Activated T-cell treated with anti-CD3 and anti-CD28 coated beads, Interleukin-2, amount 50 U/mL, for 1 hour (primary cell): Measurements from ENCODE around the gene TMEM121B.

Experiments
- DNase-seq: peaks from one replicate; pipeline ENCODE4 v3.0.0-alpha.2; 2020

The TMEM121B gene

DNA sequence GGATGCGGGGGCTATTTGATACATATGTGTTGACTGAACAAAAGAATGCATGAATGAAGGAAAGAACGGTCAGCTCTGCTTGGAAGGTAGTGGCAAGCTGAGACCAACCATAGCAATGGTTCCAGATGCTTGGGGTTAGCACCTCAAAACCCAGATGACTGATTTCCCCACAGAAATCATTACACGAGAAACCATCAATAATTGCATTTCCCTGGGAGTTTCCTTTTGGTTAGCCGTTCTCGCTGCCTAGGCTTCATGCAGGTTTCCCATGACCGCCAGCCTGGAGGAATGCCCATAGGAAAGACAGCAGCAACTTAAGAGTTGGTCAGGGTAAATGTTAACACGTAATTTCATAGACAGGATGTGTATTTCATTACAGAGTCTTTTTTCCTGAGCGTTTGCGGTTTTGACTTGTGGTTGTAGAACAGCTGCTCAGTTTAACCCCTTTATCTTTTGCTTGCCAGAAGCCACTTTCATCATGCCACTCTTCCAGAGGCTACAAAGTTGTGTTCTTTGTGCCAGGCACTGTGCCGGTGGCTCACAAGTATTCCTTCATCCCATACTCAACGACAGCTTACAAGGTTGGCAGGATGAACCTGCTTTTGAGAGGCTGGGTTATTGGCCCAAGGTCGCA lies 33.5 kb downstream of the TMEM121B start:
- peak; percentile 57 for DNase-seq

DNA sequence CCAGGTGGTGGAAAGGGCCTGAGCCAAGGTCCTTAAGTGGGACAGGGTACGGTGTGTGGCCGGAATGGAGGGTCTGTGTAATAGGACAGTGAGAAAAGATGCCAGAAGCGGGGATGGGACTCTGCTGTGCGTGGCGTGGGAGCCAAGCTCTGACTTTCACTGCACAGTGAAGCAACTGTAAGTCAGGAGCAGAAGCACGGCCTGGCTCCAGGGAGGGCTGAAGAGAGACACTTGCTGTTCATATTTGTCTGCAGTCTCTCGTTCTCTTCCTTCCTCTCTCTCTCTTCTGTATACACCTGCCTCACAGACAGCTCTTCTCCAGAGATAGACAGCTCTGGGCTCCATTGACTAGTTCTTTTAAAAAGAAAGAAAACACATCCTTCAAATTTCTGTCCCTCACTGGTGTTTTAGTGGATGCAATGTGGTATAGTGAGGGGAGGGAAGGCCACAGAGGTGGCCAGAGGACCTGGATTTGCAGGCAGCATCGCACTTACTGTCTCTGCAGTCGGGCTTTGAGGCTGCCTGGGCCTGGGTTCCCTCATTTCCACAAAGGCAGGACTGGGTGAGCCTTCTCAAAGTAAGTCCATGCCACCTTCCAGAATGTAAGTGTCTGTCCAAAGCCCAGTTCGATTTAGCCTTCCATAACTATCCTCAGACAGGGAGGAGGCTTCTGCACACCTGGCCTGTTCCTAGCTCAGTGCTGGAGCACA lies 34.2 kb downstream of the TMEM121B start:
- DNase-seq = no peak

DNA sequence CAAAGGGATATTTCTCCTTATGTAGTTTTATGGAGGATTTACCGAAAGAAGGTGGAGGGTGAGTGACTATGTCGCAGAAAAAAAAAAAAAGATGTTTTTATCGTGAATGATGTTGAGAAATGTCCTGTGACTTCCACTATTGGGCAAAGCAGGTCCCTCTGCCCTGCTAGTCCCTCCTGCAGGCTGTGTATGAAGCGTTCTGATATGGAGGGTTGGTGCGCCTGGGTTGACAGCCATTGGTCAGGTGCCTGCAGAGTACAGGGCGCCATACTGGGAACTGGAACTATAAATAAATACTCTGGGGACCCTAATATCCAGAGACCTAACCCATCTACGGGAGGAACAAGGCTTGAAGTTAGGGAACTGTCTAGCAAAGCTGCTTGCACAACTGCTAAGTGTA lies 34.9 kb downstream of the TMEM121B start:
- DNase-seq = no peak

DNA sequence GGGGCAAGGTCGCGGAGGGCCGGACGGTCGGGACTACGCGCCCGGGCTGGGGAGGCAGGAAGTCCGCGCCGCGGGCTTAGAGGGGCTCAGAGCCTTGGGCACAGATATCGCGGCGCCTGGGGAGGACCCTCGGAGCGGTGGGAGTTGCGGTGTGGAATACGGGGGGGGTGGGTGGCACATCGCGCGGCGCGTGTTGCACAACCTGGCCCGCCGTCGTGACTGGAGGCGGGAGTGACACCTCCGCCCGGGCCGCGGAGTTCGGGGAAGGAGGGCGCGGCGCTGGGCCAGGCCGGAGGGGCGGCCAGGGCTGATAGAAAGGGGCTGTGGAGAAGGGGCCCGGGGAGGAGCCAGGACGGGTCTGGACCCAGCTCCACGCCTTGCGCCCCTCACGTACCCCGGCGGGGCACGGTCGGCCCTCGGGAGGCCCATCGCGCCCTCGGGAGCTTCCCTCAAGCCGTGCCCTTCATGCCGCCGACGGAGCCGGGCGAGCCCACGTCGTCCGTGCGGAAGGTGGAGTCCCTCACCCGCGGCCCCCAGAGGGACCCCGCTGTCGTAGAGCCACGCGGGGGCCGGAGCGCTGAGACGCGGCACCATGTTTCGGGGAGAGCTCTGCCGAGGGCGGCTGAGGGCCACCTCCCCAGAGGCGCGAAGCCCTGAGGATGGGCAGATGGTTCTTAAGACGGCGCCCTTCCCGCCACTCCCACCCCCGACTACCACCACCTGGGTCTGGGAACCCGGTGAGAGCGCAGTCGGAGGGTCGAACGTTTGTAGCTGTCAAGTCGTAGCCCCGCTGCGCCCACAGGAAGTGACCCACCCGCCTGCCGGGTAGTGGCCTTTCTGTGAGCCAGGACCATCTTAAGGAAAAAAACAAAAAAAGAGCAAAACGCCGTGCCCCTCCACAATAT lies 35.6 kb downstream of the TMEM121B start:
- peak; percentile 54 for DNase-seq

DNA sequence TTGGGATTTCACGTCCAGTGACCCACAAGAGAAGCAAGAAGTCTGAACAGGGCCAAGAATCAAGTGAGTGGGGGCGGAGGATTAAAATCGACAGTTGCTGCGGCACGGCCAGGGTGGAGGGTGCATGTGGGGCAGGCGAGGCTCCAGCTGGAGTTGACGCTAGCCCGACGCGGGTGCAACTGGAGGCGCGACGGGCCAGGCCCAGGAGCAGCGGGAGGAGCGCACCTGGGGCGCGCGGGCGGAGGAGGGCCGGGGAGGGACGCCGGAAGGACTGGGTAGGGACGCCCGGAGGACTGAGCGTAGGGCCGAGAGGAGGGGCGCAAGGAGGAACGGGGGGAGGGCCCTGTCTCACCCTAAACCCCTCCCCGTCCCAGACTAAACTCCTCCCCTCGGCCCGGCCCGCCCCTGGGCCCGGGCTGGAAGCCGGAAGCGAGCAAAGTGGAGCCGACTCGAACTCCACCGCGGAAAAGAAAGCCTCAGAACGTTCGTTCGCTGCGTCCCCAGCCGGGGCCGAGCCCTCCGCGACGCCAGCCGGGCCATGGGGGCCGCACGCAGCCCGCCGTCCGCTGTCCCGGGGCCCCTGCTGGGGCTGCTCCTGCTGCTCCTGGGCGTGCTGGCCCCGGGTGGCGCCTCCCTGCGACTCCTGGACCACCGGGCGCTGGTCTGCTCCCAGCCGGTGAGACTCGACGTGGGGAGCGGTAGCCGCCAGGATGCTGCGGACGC lies 36.4 kb downstream of the TMEM121B start, which contains the start of gene IL17RA:
Gene IL17RA (plus strand): TSS at position 447 of the 723 bp plus-strand sequence. CDS start 92 bp downstream, at position 539.
- peak; percentile 97 for DNase-seq

DNA sequence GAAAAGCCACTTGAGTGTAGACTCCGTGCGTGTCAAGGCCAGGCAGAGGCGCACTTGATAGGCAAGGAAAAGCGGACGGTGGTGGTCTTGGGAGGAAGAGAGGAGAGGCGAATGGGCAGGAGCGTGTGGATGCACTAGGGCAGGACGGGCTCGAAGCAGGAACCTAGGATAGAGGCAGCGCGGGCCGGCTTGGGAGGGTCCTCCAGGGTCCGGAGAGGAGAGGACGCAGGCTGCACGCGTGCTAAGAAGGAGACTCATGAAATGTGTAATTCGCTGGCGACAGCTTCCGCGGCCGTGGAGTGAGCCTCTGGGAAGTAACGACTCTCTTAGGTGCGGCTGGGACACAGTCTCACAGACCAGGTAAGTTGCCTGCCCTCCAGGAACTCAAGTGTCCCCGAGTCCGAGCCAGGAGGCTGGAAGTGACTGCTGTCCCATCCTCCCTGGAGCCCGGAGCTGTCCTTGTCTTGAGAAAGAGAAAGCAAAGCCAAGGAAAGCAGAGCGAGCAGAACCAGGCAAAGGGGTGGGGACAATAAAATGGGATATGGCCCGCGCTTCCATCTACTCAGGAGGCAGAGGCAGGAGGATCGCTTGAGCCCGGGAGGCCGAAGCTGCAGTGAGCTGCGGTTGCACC lies 37.2 kb downstream of the TMEM121B start:
- DNase-seq = no peak

DNA sequence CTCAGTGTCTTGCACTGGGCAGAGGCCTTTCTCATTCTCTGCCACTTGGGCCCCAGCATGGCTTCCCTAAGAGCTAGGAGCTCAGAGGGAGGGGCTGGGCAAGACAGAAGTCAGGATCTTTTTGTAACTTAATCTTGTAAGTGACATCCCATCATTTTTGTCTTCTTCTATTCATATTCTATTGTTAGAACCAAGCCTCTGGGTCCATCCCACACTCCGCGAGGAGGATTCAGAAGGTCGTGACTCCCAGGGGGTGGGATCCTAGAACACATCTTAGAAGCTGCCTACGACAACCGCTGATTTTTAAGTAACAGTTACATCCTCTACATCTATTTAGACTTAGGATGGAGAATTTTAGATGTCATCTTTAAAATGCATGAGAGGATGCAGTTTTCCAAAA lies 37.9 kb downstream of the TMEM121B start:
- DNase-seq = no peak

DNA sequence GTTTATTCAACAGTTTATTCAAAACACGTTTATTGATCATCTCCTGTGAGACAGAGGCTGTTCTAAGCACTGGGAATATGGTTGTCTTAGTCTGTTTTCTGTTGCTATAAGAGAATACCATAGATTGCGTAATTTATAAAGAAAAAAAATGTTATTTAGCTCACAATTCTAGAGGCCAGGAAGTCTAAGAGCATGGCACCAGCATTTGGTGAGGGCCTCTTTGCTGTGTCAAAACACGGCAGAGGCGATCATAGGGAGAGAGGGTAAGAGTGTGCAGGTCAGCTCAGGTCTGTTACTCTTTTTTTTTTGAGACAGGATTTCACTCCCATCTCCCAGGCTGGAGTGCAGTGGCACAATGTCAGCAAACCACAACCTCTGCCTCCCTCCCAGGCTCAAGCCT lies 41.6 kb downstream of the TMEM121B start:
- no peak for DNase-seq

DNA sequence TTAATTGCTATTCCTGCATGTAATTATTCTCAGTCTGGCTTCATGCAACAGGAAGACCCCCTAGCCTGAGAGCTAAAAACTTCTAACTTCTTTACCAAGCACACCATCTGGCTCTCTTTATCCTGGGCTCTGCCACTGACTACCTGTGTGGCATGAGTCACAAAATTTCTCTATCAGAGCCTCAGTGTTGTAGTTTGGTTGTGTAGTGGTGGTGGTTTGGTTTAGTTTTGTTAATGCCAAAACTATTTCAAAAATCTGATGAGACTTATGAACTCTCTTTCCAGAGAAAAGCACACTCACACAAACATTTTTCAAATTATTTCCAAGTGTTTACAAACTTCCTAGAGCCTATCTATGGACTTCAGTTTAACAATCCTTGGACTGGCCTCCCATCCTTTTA lies 43.9 kb downstream of the TMEM121B start:
- DNase-seq = no peak

DNA sequence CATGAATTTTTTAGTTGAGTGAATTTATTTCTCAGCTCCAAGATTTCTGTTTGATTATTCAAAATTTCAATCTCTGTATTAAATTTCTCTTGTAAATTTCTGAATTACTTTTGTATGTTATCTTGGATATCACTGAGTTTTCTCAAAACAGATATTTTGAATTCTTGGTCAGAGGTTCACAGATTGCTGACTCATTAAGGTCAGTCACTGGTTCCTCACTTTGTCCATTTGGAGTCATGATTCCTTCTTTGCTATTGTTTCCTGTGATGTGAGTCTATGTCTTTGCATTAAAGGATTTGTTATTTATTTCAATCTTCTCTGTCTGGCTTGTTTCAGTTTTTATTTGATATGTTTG lies 46.5 kb downstream of the TMEM121B start:
- no peak for DNase-seq

DNA sequence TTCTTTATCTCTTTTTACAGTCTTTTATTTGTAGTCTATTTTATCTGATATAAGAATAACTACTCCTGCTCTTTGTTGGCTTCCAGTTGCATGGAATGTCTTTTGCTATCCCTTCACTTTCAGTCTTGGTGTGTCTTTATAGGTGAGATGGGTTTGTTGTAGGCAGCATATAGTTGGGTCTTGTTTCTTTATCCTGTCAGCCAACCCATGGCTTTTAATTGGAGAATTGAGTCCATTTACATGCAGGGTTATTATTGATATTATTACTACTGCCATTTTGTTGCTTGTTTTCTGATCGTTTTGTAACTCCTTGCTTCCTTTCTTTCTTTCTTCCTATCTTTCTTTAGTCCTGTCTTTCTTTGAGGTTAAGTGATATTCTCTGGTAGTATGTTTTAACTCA lies 48.3 kb downstream of the TMEM121B start:
- DNase-seq = no peak
